NCI-H187 treated with DMSO at 0.1 percent for 48 hours (cell line): Measurements from ENCODE around the gene DHX8.
"Not testable (repeated sequence)": the region's sequence is repeated elsewhere in the genome, so short reads cannot be mapped to it uniquely, and the experiment has no call there.

ENCODE experiments used
- DNase-seq: peaks from one replicate; lab custom pipeline; 2025; lab: John Stamatoyannopoulos, UW

The DHX8 gene

DNA sequence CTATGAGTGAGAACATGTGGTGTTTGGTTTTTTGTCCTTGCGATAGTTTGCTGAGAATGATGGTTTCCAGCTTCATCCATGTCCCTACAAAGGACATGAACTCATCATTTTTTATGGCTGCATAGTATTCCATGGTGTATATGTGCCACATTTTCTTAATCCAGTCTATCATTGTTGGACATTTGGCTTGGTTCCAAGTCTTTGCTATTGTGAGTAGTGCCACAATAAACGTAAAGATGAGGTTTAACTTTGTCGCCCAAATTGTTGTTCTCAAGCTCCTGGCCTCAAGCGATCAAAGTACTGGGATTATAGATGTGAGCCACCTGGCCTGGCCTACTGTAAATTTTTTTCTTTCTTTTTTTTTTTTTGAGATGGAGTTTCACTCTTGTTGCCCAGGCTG, 21.2 kb upstream of the DHX8 start:
- not testable (repeated sequence) for DNase-seq

DNA sequence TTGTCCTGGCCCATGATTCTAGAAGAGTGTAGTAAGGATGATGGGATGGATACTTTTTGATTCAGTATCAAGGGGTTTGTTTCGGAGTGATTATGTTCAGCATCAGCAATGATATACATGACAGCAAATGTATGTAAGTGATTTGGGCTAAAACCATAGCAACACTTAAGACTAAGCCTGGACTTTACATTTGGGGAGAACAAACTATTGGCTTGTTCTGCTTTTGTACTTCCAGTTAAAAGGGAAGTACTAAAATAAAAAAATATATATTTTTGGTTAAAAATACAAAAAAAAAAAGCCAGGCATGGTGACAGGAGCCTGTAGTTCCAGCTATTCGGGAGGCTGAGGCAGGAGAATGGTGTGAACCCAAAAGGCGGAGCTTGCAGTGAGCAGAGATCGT, 20.5 kb upstream of the DHX8 start:
- DNase-seq = no peak

DNA sequence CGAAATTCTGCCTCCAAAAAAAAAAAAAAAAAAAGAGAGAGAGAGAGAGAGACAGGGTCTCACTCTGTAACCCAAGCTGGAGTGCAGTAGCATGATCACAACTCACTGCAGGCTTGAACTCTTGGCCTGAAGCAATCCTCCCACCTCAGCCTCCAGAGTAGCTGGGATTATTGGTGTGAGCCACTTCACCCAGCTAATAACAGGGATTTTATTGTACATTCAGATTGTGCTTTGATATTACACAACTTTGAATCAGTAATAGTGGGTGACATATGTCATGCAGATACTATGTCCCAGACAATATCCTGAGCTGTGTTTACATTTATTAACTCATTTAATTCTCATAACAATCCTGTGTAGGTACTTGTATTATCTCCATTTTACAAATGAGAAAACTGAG, 19.7 kb upstream of the DHX8 start:
- DNase-seq = no peak

DNA sequence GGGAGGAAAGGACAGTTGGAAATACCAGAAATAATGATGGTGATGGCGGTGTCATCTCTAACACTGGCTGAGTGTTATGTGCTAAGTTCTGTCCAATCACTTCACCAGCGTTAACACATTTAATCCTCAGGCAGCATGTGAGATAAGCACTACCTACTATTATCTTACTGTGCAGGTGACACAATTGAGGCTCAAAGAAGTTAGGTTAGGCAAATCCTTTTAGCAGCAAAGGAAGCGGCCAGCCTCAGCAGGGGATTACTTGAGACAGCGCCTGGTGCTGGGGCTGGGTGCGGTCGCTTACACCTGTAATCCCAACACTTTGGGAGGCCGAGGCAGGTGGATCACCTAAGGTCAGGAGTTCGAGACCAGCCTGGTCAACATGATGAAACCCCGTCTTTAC, 18.7 kb upstream of the DHX8 start:
- no peak for DNase-seq

DNA sequence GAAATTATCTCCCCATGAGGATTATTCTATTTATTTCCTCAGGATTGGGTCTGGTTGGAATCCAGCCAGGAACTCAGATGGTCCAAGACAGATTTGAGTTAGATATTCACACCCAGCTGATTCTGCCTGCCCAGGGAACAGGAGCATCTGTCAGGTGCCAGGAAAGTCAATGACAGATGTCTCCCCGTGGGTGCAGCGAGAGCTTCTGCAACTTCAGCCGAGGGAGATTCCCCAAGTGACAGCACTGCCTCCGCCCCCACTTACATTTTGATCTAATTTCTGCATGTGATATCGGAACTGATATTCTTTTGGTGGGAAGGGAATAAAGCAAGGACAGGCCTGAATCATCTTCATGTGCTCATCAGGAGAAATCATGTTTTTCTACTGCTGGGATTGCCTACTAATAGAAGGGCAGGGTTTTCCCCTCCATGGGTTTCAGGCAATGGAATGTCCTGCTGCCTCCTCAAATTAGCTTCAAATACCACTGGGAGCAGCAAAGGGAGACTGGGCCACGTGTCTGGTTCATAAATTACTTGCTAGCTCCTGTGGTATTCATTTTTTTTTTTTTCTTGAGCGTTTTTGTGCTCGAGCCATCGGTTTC, 15.7 kb upstream of the DHX8 start:
- no peak for DNase-seq

DNA sequence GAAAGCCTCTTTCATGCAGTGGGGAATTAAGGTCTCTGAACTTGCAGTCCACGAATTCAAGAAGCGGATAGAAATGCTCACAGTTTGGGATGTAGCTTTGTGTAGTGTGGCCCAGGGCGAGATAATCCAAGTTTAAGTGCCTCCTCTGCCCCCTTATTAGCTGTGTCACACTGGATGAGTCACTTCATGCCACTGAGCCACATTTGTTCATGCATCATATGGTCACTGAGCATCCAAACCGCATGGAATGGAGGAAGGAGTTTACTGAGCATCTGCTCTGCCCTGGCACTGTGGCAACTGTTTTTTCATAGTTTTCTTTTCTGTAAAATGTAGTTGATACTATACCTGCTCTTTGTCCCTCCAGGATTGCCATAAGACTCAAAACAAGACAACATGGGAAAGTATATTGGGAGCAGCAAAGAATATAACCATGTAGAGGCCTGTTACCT, 15.1 kb upstream of the DHX8 start:
- no peak for DNase-seq

DNA sequence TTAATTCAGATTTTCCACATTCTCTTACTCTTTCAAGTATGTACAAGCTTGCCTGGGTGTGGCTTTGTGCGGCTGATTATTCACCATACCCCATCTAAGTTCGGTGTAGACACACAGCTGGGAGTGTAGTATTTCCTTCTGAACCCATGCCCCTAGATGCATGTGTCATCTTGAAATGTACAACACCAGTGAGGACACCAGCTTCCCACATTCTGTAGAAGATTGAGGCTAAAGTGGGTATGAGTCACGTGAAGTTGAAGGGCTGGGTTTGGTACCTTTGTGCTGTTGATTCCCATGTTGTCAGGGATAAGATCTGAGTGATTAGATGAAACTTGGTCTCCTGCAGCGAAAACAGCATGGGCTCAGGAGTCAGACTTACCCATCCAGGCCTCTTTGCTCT, 14.6 kb upstream of the DHX8 start:
- no peak for DNase-seq

DNA sequence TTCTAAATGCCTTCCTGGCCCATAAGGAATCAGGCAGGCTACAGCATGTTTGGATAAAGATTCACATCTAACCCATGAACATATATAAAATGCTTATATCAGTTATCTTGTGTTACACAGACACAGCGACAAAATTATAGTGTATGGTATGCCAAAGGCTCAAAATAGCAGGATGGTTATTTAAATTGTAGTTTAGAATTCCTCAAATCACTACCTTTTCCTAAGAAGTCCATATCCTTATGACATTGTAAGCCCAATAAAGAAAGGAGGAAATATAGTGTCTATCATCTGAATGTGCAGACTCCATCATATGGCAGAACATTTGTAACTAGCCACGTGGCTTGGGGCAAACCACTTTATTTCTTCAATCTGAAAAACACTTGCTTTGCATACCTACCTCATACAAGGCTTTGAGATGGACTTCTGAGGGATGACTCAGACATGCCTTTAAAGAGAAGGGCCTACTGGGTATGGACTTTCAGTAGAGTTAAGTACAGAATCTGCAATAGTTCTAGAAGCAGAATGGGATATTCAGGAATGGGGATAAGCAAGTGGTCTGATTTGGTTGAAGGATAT, 12.1 kb upstream of the DHX8 start:
- DNase-seq = no peak

DNA sequence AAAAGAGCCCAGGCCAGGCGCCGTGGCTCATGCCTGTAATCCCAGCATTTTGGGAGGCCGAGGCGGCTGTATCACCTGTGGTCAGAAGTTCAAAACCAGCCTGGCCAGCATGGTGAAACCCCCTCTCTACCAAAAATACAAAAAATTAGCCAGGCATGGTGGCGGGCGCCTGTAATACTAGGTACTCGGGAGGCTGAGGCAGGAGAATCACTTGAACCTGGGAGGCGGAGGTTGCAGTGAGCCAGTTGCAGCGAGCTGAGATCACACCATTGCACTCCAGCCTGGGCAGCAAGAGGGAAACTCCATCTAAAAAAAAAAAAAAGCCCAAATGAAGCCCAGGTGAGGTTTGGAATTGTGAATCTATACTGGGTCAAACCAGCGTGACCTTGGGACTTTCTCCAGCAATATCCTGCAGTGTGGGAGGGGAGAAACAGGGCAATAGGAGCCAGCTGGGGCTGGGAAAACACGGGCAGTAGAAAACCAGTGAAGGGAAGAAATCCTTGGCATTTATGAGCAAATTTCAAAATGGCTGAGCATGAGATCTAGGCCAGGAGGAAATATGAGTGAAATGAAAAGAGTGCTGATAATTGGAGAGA, 8.2 kb upstream of the DHX8 start:
- no peak for DNase-seq

DNA sequence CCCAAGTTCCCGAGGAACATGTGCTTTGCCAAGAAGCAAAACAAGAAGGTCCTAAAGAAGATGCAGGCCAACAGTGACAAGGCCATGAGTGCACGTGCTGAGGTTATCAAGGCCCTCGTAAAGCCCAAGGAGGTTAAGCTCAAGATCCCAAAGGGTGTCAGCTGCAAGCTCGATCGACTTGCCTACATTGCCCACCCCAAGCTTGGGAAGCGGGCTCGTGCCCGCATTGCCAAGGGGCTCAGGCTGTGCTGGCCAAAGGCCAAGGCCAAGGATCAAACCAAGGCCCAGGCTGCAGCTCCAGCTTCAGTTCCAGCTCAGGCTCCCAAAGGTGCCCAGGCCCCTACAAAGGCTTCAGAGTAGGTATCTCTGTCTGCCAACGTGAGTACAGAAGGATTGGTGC, 7.5 kb upstream of the DHX8 start:
- DNase-seq = not testable (repeated sequence)

DNA sequence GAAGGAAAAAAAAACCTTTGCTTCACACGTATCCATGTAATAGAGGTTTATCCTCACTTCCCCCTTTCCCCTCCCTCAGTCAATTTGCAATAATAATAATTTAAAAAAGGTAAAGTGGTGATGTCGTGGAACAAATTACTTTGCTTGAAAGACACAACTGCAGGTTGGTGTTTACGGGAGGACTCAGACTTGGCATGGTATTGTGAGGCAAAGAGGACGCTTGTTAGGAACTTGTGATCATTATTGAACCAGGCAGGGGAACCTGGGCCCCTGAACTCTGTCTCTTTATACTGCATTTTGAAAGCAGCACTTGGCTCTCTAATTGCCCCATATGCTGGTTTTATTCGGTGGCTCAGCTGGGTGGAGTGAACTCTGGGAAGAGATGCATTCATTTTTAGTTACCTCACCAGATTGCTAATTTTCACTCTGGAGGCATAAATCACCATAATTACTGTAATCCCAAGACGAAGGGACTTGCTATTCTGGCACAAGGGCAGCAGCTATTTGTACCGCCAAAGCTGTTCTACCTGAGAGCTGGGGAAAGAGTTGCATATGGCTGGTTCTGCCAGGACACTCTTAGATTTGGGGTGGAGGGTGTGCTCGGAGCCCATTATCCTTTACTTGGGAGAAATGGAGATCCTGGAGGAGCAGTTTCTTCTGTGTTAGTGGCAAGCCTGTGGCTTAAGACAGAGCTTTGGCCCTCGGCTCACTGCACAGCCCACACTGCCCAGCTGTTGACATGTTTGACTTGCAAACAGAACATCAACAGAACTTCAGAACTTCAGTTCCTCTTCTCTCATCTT, 5.7 kb upstream of the DHX8 start:
- no peak for DNase-seq

DNA sequence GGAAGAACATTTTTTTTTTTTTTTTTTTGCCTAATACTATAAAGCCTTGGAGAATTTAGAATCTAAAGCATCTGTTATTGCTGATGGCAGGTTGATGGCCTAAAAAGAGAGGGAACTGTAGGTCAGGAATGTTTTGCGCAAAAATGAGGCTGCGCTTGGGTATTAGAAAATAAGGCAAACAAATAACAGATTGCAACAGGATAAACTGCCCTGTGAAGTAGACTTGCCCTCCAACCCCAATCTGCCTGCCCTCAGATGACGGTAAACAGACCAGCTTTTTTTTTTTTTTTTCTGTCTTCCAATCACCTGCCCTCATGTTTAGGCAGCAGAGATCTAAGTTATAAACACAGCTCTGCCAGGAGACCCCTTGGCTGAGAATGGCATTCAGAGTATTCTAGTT, 3.8 kb upstream of the DHX8 start:
- no peak for DNase-seq

DNA sequence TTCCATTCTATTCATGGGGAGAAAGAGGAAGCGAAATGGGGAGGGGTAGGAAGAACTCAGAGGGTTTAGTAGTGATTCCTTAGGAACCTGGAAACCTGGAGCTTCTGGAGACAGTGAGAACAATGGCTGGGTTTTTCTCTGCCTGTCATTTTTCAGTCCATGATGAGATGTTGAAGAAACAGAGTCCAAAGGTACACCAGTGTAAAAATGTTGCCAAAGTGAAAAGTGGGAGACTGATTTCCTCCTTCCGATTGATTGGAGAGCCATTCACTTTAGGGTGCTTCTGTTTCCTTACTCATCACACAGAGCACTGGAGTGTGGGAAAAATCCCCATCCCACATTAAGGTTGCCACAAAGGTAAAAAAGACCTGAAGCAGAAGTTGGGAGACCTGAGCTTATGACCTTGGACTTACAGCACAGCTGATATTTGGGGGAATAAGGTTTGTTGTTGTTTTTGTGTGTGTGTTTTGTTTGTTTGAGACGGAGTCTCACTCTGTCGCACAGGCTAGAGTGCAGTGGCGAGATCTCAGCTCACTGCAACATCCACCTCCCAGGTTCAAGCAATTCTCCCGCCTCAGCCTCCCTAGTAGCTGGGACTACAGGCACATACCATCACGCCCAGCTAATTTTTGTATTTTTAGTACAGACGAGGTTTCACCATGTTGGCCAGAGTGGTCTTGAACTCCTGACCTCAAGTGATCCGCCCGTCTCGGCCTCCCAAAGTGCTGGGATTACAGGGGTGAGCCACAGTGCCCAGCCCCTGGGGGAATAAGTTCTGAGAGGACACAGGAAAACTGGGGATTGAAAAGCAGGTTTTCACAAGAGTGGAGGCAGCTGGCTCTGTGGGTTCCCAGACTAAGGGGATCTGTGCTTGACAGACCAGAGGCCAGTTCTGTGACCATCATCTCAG, 1.4 kb upstream of the DHX8 start:
- no peak for DNase-seq

DNA sequence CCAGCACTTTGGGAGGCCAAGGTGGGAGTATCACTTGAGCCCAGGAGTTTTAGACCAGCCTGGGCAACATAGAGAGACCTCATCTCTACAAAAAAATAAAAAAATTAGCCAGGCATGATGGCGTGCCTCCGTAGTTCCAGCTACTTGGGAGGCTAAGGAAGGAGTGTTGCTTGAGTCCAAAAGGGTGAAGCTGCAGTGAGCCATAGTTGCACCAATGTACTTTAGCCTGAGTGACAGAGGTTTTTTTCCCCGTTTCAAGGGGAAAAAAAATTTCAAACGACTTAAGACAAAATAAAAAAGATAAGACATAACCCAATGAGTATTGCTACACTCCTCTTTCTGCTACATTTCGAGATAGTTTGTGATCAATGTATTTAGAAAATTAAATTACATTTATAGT, 6.8 kb downstream of the DHX8 start:
- no peak for DNase-seq

DNA sequence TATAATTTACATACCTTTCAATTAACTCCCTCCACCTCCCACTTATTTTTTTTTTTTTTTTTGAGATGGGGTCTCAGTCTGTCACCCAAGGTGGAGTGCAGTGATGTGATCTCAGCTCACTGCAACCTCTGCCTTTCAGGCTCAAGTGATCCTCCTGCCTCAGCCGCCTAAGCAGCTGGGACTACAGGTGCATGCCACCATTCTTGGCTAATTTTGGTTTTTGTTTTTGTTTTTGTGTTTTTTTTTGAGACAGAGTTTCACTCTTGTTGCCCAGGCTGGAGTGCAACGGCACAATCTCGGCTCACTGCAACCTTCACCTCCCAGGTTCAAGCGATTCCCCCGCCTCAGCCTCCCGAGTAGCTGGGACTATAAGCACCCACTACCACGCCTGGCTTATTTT, 25.7 kb downstream of the DHX8 start:
- not testable (repeated sequence) for DNase-seq

DNA sequence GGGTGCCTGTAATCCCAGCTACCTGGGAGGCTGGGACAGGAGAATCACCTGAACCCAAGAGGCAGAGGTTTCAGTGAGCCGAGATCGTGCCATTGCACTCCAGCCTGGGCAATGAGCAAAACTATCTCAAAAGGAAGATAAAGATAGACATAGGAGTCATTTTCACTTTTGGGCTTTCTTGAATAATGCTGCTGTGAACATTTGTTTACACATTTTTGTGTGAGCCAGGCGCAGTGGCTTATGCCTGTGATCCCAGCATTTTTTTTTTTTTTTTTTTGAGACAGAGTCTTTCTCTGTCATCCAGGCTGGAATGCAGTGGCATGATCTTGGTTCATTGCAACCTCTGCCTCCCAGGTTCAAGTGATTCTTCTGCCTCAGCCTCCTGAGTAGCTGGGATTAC, 27.4 kb downstream of the DHX8 start:
- DNase-seq = not testable (repeated sequence)

DNA sequence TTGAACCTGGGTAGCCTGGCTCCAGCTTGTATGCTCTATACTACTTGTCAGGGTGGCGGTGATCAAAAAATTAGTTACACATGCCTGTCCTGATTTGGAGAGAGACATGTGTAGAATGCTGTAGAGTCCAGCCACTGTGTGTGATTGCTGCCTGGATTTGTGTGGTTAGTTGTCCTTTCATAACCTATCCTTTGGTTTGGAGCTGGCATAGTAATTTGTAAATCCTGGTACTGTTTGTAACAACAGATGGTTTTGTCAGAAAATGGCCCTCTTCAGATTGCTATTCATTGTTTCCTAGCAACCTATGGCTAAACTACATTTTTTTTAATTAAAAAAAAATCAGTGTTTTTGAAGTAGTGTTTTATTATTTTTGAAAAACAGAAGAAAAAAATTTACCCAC, 31.9 kb downstream of the DHX8 start:
- no peak for DNase-seq

DNA sequence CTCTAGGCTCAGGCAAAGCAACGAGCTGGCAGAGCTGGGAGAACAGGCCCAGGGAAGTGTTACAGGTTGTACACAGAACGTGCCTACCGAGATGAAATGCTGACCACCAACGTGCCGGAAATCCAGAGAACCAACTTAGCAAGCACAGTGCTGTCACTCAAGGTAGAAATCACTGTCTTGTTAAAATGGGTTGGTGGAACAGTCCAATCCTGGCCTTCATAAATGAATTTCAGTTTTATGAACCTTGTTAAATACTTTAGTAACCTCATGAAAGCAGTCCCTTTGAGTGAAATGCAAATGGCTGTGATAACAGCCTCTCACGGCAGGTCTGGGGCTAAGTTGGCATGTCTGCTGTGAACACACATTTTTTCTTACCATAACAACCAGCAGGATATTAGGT, 33.4 kb downstream of the DHX8 start:
- DNase-seq = no peak

DNA sequence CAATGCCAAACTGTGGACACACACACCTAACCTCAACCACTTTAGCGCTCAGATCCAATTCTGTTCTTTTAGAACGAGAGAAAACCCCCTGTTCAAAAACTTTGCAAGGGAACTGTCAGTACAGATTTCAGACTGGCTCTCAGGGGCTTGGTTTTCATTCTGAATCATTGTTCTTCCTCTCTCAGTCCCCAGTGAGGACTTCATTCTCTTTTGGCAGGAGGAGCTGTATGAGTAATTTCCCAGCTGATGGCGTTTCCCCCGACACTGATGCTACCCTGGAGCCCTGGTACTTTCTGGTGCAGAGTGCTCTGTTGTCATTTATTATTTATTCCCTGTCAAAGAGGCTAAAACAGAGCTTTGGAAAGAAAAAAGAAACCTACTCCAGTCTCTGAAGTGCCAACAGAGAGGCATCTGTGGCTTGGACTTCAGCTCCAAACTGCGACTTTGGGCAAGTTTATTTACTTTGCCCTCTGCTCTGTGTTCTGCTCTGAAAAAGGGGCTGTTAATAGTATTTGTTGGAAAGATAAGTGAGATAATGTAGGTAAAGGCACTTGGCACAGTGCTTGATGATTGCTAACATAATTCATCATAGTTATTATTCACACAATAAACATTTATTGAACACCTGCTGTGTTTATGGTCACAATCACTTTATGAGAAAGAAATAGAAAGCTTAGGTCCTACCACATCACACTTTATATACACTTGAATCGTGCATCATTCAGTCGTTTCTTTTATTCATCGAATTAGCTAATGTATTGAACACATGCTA, 34.0 kb downstream of the DHX8 start:
- DNase-seq = no peak

DNA sequence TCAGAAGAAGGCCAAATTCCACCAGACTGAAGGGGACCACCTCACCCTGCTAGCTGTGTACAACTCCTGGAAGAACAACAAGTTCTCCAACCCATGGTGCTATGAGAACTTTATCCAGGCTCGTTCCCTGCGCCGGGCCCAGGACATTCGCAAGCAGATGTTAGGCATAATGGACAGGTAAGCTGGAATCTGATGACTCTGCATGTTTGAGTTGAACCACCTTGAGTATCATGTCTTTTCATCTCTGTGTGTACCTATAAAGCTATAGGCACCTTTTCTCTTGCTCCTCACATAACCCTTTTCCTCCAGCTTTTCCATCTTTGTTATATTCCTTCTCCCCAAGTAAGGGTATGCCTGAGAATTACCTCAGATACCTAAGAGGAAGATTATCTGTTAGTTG, 37.6 kb downstream of the DHX8 start:
- DNase-seq = no peak

DNA sequence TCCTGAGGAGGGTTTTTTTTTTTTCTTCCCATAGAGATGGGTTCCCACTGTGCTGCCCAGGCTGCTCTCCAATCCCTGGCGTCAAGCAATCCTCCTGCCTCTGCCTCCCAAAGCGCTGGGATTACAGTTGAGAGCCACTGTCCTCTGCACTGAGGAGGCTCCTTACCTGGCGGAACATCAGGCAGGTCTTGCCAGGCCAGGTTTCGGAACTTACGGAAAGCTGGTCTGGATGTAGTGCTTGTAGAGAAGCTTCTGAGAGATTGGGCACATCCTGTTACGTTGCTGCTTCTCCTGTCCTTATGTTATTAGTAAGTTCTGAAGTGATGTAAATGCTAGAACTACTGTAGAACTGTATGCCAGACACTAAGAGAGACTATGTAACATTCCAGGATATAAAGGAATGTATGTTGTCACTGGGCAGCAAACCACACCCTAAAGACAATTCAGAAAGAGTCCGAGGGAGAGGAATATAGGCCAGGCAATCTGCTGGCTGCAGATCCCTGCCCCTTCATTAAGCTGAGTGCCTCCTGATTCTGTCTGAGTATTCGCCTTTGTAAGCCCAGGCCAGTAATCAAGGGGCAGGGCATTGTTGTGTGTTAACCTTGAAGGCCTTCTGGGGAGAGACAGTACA, 41.3 kb downstream of the DHX8 start:
- DNase-seq = no peak
